C4-2B (cell line): ENCODE results near the gene ADGRA3.

ENCODE experiments used
- ZFX ChIP-seq: fragments of 450-650 bp; IDR thresholded peaks from 2 replicates; pipeline ENCODE4 v1.6.1; 2017
- TF ChIP-seq, protein P1 (sequence below): fragments of 450-650 bp; conservative IDR thresholded peaks from 2 replicates; pipeline ENCODE4 v1.5.1; 2017; ENCODE audit warnings: mild to moderate bottlenecking

DNA sequence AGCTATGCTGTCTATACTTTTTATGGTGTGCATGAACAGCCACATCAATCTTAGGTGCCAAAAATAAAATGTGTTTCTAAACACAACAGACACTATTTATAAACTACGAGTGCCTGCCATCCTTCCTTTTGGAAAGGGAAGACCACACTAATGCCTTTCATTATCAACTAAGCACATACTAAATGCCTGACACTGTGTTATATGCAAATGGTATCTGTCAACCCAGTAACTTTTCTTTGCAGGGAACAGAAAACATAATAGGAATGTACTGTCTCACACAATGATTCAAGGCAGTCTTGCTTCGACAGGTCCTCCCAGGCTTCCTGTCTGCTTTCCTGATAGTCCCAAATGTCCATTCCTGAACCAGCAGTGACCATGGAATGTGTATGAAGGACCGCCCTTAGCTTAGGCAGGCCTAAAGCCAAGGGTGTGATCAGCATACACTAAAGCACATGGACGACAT lies 43.8 kb downstream of the ADGRA3 start:
- TF ChIP-seq, protein P1, sequence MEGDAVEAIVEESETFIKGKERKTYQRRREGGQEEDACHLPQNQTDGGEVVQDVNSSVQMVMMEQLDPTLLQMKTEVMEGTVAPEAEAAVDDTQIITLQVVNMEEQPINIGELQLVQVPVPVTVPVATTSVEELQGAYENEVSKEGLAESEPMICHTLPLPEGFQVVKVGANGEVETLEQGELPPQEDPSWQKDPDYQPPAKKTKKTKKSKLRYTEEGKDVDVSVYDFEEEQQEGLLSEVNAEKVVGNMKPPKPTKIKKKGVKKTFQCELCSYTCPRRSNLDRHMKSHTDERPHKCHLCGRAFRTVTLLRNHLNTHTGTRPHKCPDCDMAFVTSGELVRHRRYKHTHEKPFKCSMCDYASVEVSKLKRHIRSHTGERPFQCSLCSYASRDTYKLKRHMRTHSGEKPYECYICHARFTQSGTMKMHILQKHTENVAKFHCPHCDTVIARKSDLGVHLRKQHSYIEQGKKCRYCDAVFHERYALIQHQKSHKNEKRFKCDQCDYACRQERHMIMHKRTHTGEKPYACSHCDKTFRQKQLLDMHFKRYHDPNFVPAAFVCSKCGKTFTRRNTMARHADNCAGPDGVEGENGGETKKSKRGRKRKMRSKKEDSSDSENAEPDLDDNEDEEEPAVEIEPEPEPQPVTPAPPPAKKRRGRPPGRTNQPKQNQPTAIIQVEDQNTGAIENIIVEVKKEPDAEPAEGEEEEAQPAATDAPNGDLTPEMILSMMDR: no peak
- no peak for TF ChIP-seq ZFX
